ENCODE measurements around the gene DRG1.
"Not testable (repeated sequence)": the region's sequence is repeated elsewhere in the genome, so short reads cannot be mapped to it uniquely, and the experiment has no call there.

DRG1 gene, protein sequence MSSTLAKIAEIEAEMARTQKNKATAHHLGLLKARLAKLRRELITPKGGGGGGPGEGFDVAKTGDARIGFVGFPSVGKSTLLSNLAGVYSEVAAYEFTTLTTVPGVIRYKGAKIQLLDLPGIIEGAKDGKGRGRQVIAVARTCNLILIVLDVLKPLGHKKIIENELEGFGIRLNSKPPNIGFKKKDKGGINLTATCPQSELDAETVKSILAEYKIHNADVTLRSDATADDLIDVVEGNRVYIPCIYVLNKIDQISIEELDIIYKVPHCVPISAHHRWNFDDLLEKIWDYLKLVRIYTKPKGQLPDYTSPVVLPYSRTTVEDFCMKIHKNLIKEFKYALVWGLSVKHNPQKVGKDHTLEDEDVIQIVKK

DNA sequence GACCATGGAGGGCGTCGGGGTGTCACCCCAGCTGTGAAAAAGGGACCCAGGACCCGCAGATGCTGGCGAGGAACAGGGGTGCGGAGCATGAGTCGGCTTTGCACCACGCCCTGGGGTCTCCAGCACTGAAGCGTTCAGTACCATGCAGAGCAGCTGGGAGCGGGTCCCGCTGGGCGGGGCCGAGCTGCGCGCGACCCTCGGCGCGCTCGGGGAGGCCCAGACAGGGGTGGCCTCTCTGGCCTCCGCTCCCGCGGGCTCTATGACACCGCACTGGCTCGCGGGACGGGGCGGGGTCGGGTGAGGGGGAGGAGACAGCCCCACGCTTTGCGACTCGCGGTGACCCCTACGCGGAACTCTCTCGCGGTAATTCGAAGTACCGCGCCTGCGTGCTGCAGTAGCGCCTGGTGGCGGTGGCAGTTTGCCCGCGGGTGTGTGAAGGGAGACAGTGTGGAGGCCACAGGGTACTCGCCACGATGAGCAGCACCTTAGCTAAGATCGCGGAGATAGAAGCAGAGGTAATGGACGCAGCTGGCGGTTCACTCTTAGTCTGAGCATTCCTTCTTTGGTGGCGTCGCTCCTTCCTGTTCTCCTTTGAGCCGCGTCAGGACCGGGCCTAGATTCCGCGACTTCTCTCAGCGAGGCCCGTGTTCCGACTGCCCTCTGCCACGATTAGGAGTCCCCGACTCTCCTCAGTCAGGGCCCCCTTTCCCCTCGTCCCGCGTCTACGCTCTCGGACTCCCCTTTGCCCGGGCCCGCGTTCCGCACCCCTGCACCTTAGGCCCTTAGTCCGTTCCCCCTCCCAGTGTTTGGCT lies at the start of gene DRG1:
Gene DRG1 (plus strand): TSS at position 394 of the 812 bp plus-strand sequence. CDS start 80 bp downstream, at position 474.
- peak; percentile 99 for DNase-seq (ENCODE audit: low spot score)

DNA sequence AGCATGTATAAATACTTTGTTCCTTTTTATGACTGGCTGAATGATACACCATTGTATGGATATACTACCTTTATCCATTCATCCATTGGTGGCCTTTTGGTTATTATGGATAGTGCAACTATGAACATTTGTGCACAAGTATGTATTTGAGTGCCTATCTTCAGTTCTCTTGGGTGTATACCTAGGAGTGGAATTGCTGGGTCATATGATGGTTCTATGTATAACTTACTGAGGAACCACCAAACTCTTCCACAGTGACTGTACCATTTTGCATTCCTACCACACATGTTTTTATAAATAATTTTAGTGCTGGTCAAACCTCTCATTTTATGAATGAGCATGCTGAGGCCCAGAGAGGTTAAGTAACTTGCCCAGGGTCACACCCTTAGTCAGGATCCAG lies 49.4 kb upstream of the DRG1 start:
- no peak for DNase-seq (ENCODE audit: low spot score)

DNA sequence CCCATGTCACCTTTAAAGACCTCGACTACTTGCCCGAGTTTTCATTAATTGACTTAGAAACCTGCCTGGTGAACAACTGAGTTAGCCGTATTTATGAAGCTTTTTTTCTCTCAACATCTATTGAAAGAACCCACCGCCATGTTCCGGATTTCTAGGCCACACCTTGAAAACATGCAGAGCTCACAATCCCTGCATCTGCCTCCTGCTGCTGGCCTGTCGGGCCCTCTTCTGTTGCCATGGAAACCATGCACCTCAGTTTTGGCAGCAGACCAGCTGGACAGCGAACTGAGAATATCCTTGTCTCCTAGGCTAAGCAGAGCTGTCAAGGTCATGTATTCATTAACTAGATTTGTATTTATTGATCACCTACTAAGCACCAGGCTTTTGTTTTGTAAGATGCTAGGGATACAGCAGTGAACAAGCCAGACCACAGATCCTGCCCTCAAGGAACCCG lies 49.0 kb upstream of the DRG1 start:
- no peak for DNase-seq (ENCODE audit: low spot score)

DNA sequence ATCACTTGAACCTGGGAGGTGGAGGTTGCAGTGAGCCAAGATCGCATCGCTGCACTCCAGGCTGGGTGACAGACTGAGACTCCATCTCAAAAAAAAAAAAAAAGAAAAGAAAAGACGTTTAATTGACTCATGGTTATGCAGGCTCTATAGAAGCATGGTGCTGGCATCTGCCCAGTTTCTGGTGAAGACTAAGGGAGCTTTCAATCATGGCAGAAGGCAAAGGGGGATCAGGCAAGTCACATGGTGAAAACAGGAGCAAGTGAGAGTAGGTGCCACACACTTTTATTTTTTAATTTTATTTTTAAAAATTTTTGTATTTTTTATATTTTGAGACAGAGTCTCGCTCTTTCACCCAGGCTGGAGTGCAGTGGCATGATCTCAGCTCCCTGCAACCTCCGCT lies 44.9 kb upstream of the DRG1 start:
- DNase-seq (ENCODE audit: low spot score), result no peak

DNA sequence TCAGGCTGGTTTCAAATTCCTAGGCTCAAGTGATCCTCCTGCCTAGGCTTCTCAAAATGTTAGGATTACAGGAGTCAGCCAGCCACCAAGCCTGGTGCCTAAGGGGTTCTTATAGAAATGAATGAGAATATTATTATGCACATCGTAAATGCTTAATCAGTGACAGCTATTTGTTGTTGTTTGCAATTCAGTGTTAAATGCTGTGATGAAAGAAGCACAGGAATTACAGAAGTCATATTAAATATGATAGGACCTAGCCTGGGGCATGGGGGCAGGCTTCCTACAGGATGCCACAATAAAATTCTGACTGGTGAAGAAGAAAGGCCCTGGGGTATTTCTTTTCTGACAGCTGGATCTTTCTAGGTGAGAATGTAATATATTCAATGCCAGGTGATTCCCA lies 39.4 kb upstream of the DRG1 start:
- DNase-seq (ENCODE audit: low spot score), result no peak

DNA sequence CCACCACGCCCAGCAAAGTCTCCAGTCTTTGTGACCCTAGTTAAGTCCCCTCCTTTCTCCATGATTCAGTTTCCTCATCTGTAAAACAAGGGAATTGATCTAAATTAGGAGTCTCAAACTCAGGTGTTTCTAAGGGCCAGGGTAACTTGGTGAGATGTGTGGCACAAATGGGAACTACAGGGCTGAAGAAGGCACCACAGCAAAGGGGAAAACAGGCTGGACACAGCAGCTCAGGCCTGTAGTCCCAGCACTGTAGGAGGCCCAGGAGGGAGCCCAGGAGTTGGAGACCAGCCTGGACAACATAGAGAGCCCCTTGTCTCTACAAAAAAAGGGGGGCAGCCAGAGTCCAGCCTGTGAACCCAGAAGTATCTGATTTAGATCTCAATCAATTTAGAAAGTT lies 37.7 kb upstream of the DRG1 start:
- peak; percentile 2 for DNase-seq (ENCODE audit: low spot score)

DNA sequence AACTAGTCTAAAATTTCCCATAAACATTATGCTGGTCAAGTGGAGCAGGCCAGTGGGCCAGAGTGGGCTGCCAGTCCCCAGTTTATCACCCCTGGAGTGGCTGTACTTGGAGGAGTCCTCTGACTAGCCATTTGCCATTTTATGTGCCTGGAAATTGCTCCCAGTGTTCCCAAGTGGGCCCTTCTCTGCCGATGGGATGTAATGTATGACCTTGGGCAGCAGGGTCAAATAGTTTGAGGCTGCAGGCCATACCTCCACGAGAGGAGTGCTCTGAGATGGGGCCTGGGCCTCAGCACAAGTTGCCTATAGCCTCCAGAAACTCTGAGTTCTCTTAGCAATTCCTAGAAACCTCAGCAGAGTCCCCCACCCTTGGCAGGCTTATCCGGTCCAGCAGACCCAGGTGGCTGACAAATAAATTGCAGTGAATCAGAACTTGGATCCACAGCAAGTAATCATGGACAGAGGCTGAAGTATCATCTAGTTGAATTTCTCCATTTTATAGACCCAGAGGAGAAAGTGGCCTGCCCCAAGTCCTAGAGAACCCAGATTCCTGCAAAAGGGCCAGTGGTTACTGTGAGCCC lies 35.4 kb upstream of the DRG1 start:
- DNase-seq (ENCODE audit: low spot score), result no peak

DNA sequence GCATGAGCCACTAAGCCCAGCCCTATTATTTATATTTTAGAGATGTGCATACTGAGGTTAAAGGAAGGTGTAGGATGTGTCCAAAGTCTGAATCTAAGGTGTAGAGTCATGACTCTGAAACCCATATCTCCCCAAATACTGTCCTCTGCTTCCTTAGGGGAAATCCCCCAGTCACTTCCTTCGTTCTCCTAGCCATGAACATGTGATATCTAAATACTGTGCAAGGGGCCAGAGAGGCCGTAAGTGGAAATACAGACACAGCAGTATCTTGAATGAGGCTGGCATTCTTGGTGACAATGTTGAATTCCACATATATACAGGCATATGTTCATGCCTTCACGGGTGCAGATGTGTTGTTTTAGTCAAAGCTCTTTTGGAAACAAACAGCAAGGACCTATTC lies 32.0 kb upstream of the DRG1 start:
- DNase-seq (ENCODE audit: low spot score), result no peak

DNA sequence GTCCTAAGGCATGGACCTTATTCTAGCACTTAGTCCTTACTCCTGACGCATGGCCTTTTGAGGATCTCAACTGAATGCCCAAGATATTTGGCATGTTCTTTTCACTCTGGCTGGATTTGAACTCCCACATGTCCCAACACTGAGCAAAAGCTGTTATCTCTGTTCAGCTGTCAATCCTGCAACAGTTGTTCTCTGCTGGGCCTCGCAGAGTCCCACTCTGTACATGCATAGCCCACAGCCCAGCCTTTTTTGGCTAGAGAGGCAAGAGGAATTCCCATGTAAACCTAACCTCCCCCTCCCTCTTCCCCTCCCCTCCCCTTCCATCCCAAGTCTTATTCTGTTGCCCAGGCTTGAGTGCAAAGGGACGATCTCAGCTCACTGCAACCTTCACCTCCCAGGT lies 21.8 kb upstream of the DRG1 start:
- DNase-seq (ENCODE audit: low spot score), result no peak

DNA sequence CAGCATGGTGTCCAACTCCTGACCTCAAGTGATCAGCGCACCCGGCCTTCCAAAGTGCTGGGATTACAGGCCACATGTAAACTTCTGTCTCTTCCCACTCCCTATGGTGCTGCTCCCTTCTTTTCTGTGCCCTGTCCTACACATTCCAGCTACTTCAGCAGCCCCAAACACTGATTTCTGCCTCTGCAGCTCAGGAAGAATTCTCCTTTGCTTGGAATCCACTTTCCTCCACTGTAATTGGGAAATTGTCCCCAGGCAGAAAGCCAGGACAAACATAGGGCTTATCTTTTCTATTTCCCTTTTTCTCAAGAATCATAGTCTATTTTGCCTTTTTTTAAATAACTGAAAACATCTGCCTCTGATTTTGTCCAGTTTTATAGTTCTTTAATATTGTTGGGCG lies 21.3 kb upstream of the DRG1 start:
- DNase-seq (ENCODE audit: low spot score), result no peak

DNA sequence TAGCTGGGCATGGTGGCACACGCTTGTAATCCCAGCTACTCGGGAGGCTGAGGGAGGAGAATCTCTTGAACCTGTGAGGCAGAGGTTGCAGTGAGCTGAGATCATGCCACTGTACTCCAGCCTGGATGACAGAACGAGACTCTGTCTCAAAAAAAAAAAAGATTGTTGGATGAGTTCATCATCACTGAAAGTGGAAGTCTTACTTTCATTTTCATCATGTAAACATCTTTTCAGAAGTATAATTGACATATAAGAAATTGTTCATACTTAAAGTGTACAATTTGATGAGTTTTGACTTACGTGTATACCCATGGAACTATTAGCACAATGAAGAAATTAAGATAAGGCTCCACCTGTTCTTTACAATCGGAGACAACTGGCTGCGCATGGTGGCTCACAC lies 20.8 kb upstream of the DRG1 start:
- not testable (repeated sequence) for DNase-seq (ENCODE audit: low spot score)

DNA sequence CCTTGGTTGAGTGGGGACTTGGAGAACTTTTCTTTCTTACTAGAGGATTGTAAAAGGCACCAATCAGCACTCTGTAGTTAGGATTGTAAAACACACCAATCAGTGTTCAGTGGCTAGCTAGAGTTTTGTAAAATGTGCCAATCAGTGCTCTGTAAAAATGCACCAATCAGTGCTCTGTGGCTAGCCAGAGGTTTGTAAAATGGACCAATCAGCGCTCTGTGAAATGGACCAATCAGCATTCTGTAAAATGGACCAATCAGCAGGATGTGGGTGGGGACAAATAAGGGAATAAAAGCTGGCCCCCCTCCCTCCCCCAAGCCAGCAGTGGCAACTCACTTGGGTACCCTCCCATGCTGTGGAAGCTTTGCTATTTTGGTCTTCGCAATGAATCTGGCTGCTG lies 5.5 kb upstream of the DRG1 start:
- no peak for DNase-seq (ENCODE audit: low spot score)

DNA sequence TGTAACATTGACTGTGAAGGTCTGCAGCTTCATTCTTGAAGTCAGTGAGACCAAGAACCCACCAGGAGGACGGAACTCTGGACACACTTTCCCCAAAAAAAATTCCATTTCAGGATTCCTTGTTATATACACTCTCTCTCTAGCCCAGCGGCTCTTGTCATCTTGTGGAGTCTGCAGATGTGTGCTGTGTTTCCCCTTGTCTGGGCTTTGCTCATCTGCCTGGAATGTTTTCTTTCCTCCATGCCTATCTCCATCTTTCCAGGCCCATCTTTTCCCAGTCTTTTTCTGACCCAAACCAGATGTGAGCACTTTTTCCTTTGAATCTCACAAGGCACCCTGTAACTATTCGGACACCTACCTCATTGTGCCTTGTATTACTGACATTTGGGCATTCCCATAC lies 5.1 kb upstream of the DRG1 start:
- DNase-seq (ENCODE audit: low spot score), result peak; percentile 54

DNA sequence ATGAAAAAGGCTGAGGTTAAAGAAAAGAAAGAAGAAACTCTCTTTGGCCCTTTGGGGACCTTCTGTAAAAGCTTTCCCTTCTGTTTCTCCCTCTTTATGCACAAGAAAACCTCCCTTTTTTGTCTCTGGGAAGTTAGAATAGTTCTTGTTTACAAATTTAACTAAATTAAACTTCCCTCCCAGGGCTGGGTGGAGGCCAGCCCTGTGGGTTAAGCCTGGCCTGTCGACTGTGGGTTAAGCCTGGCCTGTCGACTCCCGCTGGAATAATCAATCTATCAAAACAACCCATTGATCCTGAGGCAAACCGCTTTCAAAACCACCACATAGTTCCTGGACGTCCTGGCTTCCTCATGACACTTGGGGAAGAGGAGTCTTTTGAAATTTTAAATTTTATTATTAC lies 1.2 kb upstream of the DRG1 start:
- DNase-seq (ENCODE audit: low spot score), result no peak

DNA sequence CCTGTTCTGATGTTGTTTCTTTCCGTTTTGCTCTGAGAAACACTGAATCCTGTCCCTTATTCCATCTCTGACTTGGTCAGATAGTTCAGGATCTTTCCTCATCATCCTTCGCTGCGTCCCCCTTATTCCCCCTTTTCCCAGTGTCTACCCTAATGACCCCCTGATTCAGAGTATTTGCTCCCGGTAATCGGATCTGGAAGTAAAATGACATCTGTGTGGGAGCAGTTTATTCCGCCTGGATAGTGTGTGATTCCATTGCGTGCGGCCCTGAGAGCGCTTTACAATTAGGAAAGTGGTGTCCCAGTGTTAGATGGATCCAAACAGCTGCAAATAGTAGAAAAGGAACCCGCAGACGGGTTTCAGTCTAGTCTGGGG lies 606 bp downstream of the DRG1 start:
- peak; percentile 25 for DNase-seq (ENCODE audit: low spot score)

DNA sequence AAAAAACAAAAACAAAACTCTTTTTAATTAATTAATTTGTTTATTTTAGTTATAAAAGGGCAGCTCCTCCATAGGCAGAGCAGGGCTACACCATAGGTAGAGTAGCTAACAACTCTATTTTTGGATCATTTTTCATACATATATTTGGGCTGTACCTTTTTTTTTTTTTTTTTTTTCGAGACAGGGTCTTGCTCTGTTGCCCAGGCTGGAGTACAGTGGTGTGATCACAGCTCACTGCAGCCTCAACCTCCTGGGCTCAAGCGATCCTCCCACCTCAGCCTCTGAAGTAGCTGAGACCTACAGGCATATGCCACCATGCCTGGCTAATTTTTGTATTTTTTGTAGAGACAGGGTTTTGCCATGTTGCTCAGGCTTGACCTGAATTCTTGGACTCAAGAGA lies 2.9 kb downstream of the DRG1 start:
- not testable (repeated sequence) for DNase-seq (ENCODE audit: low spot score)

DNA sequence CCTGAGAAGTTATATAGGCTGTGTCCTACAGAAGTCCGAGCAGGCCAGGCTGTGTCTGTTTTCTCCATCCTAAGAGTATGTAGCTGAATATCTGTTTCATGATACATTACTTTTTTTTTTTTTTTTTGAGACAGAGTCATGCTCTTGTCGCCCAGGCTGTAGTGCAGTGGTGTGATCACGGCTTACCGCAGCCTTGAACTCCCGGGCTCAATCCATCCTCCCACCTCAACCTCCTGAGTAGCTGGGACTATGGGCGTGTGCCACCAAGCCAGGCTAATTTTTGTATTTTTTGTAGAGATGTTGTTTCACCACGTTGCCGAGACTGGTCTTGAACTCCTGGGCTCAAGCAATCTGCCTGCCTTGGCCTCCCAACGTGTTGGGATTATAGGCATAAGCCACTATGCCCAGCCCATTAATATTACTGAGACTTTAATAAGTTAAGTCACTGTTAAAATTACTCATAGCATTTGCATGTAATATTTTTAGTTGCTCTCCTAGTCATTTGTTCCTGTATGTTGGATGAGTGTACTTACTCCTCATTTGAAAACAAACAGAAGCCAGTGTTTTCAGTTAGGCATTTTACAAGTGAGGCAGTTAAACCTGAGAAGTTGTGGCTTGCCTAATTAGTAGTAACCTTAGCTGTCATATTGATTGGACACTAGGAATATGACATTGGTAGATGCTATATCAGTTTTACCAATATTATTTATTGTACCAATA lies 26.1 kb downstream of the DRG1 start:
- DNase-seq (ENCODE audit: low spot score), result no peak

DNA sequence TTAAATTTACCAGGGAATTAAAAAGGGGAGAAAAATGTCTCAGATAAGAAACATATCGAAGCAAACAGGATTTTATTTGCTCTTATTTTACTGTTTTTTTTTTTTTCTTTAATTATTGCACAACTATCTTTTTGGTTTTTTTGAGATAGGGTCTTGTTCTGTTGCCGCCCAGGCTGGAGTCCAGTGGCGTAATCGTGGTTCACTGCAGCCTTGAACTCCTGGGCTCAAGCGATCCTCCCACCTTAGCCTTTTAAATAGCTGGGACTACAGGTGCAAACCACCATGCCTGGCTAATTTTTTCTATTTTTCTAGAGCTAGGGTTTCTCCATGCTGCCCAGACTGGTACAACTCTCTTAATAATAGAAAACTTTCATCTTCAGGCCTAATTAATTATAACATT lies 32.5 kb downstream of the DRG1 start:
- no peak for DNase-seq (ENCODE audit: low spot score)

DNA sequence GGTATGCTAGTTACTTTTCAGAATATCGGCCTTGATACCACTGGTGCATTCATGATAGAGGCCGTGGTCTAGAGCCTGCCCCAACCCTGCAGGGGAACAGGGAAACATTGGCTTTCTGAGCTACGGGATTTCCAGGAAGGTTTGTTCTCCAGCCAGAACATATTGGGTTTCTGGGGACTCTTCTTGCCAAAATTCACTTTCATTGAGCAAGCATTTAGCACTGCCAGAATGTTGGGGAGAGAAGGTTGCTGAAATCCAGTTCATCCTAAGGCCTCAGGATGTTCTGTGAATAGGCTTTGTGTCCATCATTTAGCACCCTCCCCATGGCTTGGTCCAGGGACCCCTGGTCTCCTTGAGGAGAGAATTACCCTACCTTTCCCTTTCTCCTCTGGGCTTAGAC lies 36.7 kb downstream of the DRG1 start:
- no peak for DNase-seq (ENCODE audit: low spot score)

DNA sequence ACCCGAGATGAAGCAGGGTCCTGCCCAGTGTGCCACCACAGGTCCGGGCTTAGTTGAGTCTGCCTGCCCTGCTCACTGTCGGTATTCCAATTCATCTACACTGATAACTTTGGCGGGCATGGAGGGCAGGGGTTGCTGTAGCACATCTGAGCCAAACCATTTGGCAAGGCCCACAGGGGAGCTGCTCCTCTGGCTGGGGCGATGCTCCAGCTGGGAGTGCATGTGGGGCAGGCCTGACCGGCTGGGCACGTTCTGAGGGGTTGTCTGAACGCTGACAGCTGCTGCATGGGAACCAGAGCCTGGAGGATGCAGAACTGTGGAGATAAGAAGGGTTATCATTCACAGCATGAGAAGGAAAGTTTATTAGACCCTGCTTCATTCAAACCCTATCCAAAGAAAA lies 40.4 kb downstream of the DRG1 start:
- no peak for DNase-seq (ENCODE audit: low spot score)

DNA sequence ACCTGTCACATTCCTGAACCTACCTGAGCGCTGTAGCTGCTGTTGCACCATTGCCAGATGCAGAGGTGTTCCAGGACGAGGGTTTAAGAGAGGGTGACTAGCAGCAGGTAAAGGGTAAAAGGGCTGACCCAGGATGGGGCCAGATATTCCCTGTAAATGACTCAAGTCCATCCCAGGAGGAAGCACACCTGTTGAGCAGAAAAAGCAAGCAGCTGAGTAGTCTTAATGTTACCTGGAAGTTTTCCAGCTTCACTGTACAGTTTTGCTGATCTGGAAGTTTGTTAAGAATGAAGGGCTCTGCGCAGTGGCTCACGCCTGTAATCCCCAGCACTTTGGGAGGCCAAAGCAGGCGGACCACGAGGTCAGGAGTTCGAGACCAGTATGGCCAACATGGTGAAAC lies 41.3 kb downstream of the DRG1 start:
- no peak for DNase-seq (ENCODE audit: low spot score)

DNA sequence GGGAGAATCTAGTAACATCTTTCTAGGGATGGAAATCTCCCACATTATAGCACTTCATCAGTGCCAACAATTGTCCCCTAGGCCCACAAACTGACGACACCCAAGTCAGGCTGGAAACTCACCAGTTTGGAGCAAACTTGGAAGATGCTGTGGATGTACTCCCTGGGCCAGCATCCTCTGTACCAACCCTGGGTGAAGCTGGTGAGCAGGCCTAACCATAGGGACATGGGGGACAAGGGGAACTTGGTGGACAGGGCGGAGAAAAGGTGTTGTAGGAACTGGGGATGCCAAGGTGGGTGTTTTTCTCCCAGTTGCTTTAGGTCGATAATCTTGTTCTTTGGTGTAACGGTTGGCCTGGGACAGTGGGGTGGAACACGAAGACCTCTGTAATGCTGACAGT lies 42.2 kb downstream of the DRG1 start:
- no peak for DNase-seq (ENCODE audit: low spot score)

Data from AG08395 (cell line).